Measurements from ENCODE around the gene CST3. TPM values are rescaled to one million over a fixed set of nuclear protein-coding genes. Genes with fewer than 3 reads are reported as not detected.

The CST3 gene
- polyA plus RNA-seq, 1 donor (not counting 4 experiments of a cell fraction or from before 2014, with no cell fraction given): 194 TPM

DNA sequence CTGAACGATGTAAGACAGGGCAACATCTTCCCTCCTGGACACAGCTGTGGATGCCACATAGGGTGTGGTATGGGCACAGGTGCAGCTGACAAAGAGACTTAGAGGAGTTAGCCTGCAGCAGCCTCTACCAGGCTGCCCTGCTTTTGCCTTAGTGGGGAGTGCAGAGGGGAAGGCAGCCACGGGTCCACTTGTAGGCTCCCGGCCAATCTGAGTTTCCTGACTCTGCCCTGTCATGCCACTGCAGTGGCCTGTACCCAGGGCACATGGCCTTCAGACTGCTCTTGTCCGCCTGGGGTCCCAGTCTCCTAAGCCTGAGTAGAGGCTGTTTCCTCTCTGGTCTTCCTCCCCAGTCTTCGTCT is 52.3 kb downstream of the CST3 start:
- no peak for FAIRE-seq
- dilution Hi-C loops (cut with MboI; ENCODE audit: extremely low pct_ligation_motif_present, low sequenced_read_pairs): no loop called here
- Histone ChIP-seq H3K4me1 (ENCODE audit: control insufficient read depth, extremely low read depth, insufficient read depth, low read length) (peaks cover 43% of the 10 kb centered on the region), H3K79me2 (ENCODE audit: control insufficient read depth, insufficient read depth, low read length) (no peaks in the 10 kb centered on the region), H2AFZ (ENCODE audit: control insufficient read depth, low read length) (no peak overlapping the region), H3K27me3 (ENCODE audit: control insufficient read depth, extremely low read depth, insufficient read depth, low read length) (no peaks in the 10 kb centered on the region), H3K9ac (ENCODE audit: control insufficient read depth, extremely low read depth, insufficient read depth, low read length) (no peak overlapping the region), H3K27ac (ENCODE audit: control insufficient read depth, insufficient read depth, low read length) (no peak overlapping the region), H3K4me2 (ENCODE audit: control insufficient read depth, extremely low read depth, insufficient read depth, low read depth, low read length) (no peak overlapping the region), H3K4me3 (ENCODE audit: control insufficient read depth in 2 of 3, extremely low read depth in 1 of 3, insufficient read depth in 2 of 3, low read depth in 1 of 3, low read length in 3 of 3) (no peak overlapping the region), H3K9me3 (ENCODE audit: control insufficient read depth, low read depth, low read length) (no peaks in the 10 kb centered on the region), H3K36me3 (ENCODE audit: control insufficient read depth in 2 of 2, extremely low read depth in 1 of 2, insufficient read depth in 2 of 2, low read length in 2 of 2) (no peaks in the 10 kb centered on the region), H4K20me1 (ENCODE audit: control insufficient read depth, extremely low read depth, insufficient read depth, low read length) (no peaks in the 10 kb centered on the region), H3K9me1 (ENCODE audit: control insufficient read depth, extremely low read depth, insufficient read depth, low read length) (peaks cover 3% of the 10 kb centered on the region)
- DNase-seq (ENCODE audit: low read depth, low spot score): no peak
- TF ChIP-seq, protein P1, sequence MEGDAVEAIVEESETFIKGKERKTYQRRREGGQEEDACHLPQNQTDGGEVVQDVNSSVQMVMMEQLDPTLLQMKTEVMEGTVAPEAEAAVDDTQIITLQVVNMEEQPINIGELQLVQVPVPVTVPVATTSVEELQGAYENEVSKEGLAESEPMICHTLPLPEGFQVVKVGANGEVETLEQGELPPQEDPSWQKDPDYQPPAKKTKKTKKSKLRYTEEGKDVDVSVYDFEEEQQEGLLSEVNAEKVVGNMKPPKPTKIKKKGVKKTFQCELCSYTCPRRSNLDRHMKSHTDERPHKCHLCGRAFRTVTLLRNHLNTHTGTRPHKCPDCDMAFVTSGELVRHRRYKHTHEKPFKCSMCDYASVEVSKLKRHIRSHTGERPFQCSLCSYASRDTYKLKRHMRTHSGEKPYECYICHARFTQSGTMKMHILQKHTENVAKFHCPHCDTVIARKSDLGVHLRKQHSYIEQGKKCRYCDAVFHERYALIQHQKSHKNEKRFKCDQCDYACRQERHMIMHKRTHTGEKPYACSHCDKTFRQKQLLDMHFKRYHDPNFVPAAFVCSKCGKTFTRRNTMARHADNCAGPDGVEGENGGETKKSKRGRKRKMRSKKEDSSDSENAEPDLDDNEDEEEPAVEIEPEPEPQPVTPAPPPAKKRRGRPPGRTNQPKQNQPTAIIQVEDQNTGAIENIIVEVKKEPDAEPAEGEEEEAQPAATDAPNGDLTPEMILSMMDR (optimal IDR thresholded peaks at IDR 0.05 in 1 of 3, IDR thresholded peaks at IDR 0.05 in 1 of 3, conservative IDR thresholded peaks at IDR 0.05 in 1 of 3; ENCODE audit: extremely low read depth in 1 of 3, insufficient read depth in 2 of 3, low read length in 3 of 3): no peak
- TF ChIP-seq EZH2 (IDR thresholded peaks at IDR 0.05; ENCODE audit: low read length): no peak

DNA sequence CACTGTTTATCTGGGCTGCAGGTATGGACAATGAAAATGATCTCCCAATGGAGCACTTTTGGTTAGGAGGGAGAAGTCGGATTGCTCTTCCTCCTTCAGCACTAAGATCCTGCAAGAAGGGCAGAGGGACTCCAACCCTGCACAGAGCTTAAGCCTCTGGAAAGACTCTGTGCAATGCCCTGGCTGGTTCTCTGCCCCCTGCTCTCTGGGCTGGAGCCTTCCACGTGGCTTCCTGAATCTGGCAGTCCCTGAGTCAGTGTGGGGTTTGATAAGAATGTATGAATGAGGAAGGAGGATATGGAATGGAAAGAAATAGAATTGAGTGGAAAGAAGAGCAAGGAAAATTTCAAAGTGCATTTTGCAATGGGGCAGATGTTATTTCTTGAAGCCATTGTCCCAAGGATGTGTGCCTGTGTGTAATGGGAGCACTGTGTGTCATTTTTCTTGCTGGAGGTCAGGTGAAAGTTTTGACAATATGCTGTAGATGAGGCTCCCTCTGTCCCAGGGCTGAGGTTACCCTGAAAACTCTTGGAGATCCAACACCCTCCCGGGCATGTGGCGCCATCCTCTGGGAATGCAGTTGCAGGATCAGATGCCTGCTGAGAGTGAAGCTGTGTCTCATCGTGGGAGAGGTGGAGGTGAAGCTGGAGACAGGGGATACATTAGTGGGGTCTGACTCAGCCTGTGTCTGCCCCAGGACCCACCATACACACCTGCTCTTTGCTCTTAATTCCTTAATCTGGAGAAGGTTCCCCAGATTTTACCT is 53.1 kb downstream of the CST3 start:
- Histone ChIP-seq H3K9me1 (ENCODE audit: control insufficient read depth, extremely low read depth, insufficient read depth, low read length) (peaks cover 3% of the 10 kb centered on the region), H3K79me2 (ENCODE audit: control insufficient read depth, insufficient read depth, low read length) (no peaks in the 10 kb centered on the region), H3K9ac (ENCODE audit: control insufficient read depth, extremely low read depth, insufficient read depth, low read length) (no peak overlapping the region), H3K36me3 (ENCODE audit: control insufficient read depth in 2 of 2, extremely low read depth in 1 of 2, insufficient read depth in 2 of 2, low read length in 2 of 2) (no peaks in the 10 kb centered on the region), H2AFZ (ENCODE audit: control insufficient read depth, low read length) (no peak overlapping the region), H3K9me3 (ENCODE audit: control insufficient read depth, low read depth, low read length) (no peaks in the 10 kb centered on the region), H4K20me1 (ENCODE audit: control insufficient read depth, extremely low read depth, insufficient read depth, low read length) (no peaks in the 10 kb centered on the region), H3K4me3 (ENCODE audit: control insufficient read depth in 2 of 3, extremely low read depth in 1 of 3, insufficient read depth in 2 of 3, low read depth in 1 of 3, low read length in 3 of 3) (no peak overlapping the region), H3K4me2 (ENCODE audit: control insufficient read depth, extremely low read depth, insufficient read depth, low read depth, low read length) (no peak overlapping the region), H3K27ac (ENCODE audit: control insufficient read depth, insufficient read depth, low read length) (no peak overlapping the region), H3K27me3 (ENCODE audit: control insufficient read depth, extremely low read depth, insufficient read depth, low read length) (no peaks in the 10 kb centered on the region), H3K4me1 (ENCODE audit: control insufficient read depth, extremely low read depth, insufficient read depth, low read length) (peaks cover 43% of the 10 kb centered on the region)
- peak; percentile 63 for FAIRE-seq
- dilution Hi-C loops (cut with MboI; ENCODE audit: extremely low pct_ligation_motif_present, low sequenced_read_pairs): no loop called here
- no peak for TF ChIP-seq EZH2 (IDR thresholded peaks at IDR 0.05; ENCODE audit: low read length)
- TF ChIP-seq, protein P1 (optimal IDR thresholded peaks at IDR 0.05 in 1 of 3, IDR thresholded peaks at IDR 0.05 in 1 of 3, conservative IDR thresholded peaks at IDR 0.05 in 1 of 3; ENCODE audit: extremely low read depth in 1 of 3, insufficient read depth in 2 of 3, low read length in 3 of 3): peak in 1 of 3 experiments; percentile 34
- DNase-seq (ENCODE audit: low read depth, low spot score): no peak

Other genes with a start within 250 kb of the CST3 start
- 3.7 to 11.6 TPM (median 9.5 TPM) in 3 replicates for gene NAPB, start 216.5 kb downstream of the CST3 start, polyA plus RNA-seq
- gene CSTL1, start 198.3 kb downstream of the CST3 start, polyA plus RNA-seq: not detected in 3 replicates
- gene CST11, start 185.1 kb downstream of the CST3 start, polyA plus RNA-seq: not detected in 3 replicates
- not detected in 3 replicates for gene CST8, start 146.8 kb downstream of the CST3 start, polyA plus RNA-seq
- gene CST9L, start 69.5 kb downstream of the CST3 start, polyA plus RNA-seq: not detected in 3 replicates
- gene CST9, start 32.0 kb downstream of the CST3 start, polyA plus RNA-seq: not detected in 3 replicates
- not detected in 3 replicates for gene CST4, start 51.1 kb upstream of the CST3 start, polyA plus RNA-seq
- not detected in 3 replicates for gene CST1, start 113.0 kb upstream of the CST3 start, polyA plus RNA-seq
- gene CST2, start 188.8 kb upstream of the CST3 start, polyA plus RNA-seq: not detected in 3 replicates
- not detected in 3 replicates for gene CST5, start 241.8 kb upstream of the CST3 start, polyA plus RNA-seq